KMS-11 (cell line): ENCODE measurements around the gene SPTBN1.

Experiments used
- H2AFZ ChIP-seq: fragments of 200-600 bp; sonication (generic); 2 replicates; pipeline ENCODE4 v1.6.1; 2016; ENCODE audit warnings: antibody characterized with exemption, mixed run types, low read depth
- H3K27ac ChIP-seq: fragments of 200-600 bp; sonication (generic); 2 replicates; pipeline ENCODE4 v1.6.1; 2016; ENCODE audit warnings: mild to moderate bottlenecking, mixed run types
- H3K27me3 ChIP-seq: fragments of 200-600 bp; sonication (generic); 2 replicates; pipeline ENCODE4 v1.6.1; 2017; ENCODE audit warnings: mild to moderate bottlenecking, low read depth, mixed run types, moderate library complexity; ENCODE audit not compliant: insufficient read depth
- H3K36me3 ChIP-seq: fragments of 200-600 bp; sonication (generic); 2 replicates; pipeline ENCODE4 v1.6.1; 2017; ENCODE audit warnings: mild to moderate bottlenecking, mixed run types; ENCODE audit not compliant: insufficient read depth
- H3K4me1 ChIP-seq: fragments of 200-600 bp; sonication (generic); 2 replicates; pipeline ENCODE4 v1.6.1; 2016; ENCODE audit warnings: mild to moderate bottlenecking, low read depth, mixed run types; ENCODE audit not compliant: poor library complexity, severe bottlenecking
- H3K4me2 ChIP-seq: fragments of 200-600 bp; sonication (generic); 2 replicates; pipeline ENCODE4 v1.7.0; 2016; ENCODE audit warnings: mild to moderate bottlenecking, mixed run types
- H3K4me3 ChIP-seq: fragments of 200-600 bp; sonication (generic); IDR thresholded peaks from 2 replicates; pipeline ENCODE4 v1.6.1; 2017; ENCODE audit warnings: low read depth, low read length, mixed read lengths; ENCODE audit not compliant: insufficient read depth
- H3K79me2 ChIP-seq: fragments of 200-600 bp; sonication (generic); 2 replicates; pipeline ENCODE4 v1.6.1; 2016; ENCODE audit warnings: low read depth, mixed run types; ENCODE audit not compliant: insufficient read depth
- H3K9ac ChIP-seq: fragments of 200-600 bp; sonication (generic); 2 replicates; pipeline ENCODE4 v1.6.1; 2016; ENCODE audit warnings: mild to moderate bottlenecking, mixed run types
- H4K20me1 ChIP-seq: fragments of 200-600 bp; sonication (generic); 2 replicates; pipeline ENCODE4 v1.6.1; 2016; ENCODE audit warnings: mild to moderate bottlenecking, mixed run types; ENCODE audit not compliant: insufficient read depth
- CTCF ChIP-seq: fragments of 200-600 bp; sonication (generic); conservative IDR thresholded peaks from 2 replicates; pipeline ENCODE4 v1.6.1; 2017; ENCODE audit warnings: low read depth, mild to moderate bottlenecking, antibody characterized with exemption, low read length, moderate library complexity, mixed read lengths

Gene SPTBN1

GRCh38 chr2:54536720-54537119 lies 80.6 kb downstream of the SPTBN1 start:
- no peak overlapping the region for H3K27ac ChIP-seq
- peaks cover 33% of the 10 kb centered on the region for H3K4me1 ChIP-seq
- H3K9ac ChIP-seq, result no peak overlapping the region
- no peaks in the 10 kb centered on the region for H3K27me3 ChIP-seq
- H3K4me3 ChIP-seq, result no peak overlapping the region
- H3K36me3 ChIP-seq, result no peaks in the 10 kb centered on the region
- no peak overlapping the region for H2AFZ ChIP-seq
- no peaks in the 10 kb centered on the region; the same call in 1 of the 2 replicates for H3K79me2 ChIP-seq
- H4K20me1 ChIP-seq, result no peaks in the 10 kb centered on the region
- no peak for TF ChIP-seq CTCF
- no peak overlapping the region for H3K4me2 ChIP-seq

- Histone ChIP-seq H2AFZ (no peak overlapping the region), H3K27ac (no peak overlapping the region), H3K79me2 (no peaks in the 10 kb centered on the region; the same call in 1 of the 2 replicates), H3K36me3 (no peaks in the 10 kb centered on the region), H3K9ac (no peak overlapping the region), H4K20me1 (no peaks in the 10 kb centered on the region), H3K4me1 (peaks cover 34% of the 10 kb centered on the region), H3K4me3 (no peak overlapping the region), H3K27me3 (no peaks in the 10 kb centered on the region), H3K4me2 (no peak overlapping the region)
- TF ChIP-seq CTCF, result no peak
Observed at GRCh38 chr2:54538537-54538936, 82.4 kb downstream of the SPTBN1 start.

- no peaks in the 10 kb centered on the region for H4K20me1 ChIP-seq
- H3K9ac ChIP-seq, result no peak overlapping the region
- H3K36me3 ChIP-seq, result no peaks in the 10 kb centered on the region
- no peaks in the 10 kb centered on the region; the same call in 1 of the 2 replicates for H3K79me2 ChIP-seq
- no peak overlapping the region for H2AFZ ChIP-seq
- H3K4me1 ChIP-seq, result peaks cover 34% of the 10 kb centered on the region
- no peak overlapping the region for H3K27ac ChIP-seq
- H3K27me3 ChIP-seq, result no peaks in the 10 kb centered on the region
- TF ChIP-seq CTCF, result no peak
- no peak overlapping the region for H3K4me3 ChIP-seq
- H3K4me2 ChIP-seq, result no peak overlapping the region
Observed at GRCh38 chr2:54539683-54540082, 83.6 kb downstream of the SPTBN1 start.

- no peak overlapping the region for H3K27ac ChIP-seq
- H2AFZ ChIP-seq, result no peak overlapping the region
- no peak overlapping the region for H3K4me2 ChIP-seq
- H3K9ac ChIP-seq, result no peak overlapping the region
- no peaks in the 10 kb centered on the region for H4K20me1 ChIP-seq
- TF ChIP-seq CTCF, result no peak
- no peak overlapping the region for H3K4me3 ChIP-seq
- H3K79me2 ChIP-seq, result no peaks in the 10 kb centered on the region; the same call in 1 of the 2 replicates
- no peaks in the 10 kb centered on the region for H3K27me3 ChIP-seq
- H3K4me1 ChIP-seq, result peaks cover 33% of the 10 kb centered on the region
- no peaks in the 10 kb centered on the region for H3K36me3 ChIP-seq
Observed at GRCh38 chr2:54540194-54540593, 84.1 kb downstream of the SPTBN1 start.
